HK-2 (cell line): ENCODE data around the gene RCAN1.

Experiments
- DNase-seq: peaks from one replicate; pipeline ENCODE4 v3.0.0-alpha.2; 2018; ENCODE audit not compliant: unreplicated experiment

The RCAN1 gene

DNA sequence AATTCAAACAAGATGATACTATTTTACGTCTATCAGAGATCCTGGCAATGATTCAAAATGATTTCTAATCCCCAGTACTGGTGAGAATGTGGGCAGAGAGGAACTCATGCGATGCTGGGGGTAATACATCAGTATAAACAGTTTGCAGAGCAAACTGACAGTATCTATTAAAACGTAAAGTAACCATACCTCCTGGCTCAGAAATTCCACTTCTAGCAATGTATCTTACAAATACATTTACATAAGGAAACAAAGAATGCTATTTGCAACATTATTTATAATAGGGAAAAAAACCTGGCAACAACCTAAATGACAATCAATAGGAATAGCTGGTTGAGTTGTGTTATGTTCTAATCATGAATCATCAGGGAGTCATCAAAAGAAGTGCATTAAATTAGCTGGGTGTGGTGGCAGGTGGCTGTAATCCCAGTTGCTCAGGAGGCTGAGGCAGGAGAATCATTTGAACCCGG is 15.9 kb downstream of the RCAN1 start:
- no peak for DNase-seq

DNA sequence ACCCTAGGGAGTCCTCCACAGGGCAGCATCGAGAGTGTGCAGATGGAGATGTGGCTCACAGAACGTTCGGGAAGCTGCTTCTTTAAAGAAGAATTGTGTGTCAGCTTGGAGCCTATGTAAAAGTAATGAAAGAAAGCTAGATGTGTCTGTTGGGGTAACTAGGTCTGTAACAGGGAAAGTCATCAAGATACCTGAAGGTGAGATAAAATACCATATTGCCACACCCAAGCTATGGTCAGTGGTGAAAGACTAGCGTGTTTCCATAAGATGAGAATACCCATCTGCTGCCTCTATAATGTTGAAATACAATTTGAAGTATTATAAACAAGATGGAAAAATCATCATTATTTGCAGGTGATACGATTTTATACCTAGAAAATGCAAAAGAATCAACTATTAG is 17.5 kb downstream of the RCAN1 start:
- no peak for DNase-seq

DNA sequence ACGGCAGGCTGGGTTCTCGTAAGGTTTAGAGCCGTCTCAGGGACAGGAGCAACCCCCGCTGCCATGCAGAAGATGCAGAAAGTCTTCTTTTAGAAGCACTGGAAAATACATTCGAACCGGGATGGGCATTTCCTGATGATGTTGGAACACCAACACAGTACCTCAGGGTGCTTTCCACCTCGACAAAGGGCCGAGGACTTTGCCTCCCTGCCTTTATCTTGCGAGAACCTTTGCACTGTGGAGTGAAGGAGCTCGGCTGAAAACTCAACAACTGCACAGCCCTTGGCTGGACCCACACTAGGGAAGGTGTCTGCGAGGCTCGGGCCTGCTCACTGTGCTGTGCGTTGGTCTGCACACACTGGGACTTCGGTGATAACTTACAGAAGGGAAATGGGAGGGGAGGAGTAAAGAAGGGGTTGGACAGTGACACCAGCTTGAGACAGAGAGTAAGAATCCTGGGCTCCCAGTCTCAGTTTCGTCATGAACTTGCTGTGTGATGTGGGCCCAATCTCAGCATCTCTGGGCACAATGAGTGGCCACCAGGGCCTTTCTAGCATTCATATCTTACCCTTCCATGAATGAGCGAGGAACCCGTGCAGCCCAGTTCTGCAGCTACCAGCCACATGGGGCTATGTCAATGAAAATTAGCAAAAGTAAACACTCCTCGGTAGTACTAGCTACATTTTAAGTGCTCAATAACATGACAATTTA is 18.2 kb downstream of the RCAN1 start:
- no peak for DNase-seq

DNA sequence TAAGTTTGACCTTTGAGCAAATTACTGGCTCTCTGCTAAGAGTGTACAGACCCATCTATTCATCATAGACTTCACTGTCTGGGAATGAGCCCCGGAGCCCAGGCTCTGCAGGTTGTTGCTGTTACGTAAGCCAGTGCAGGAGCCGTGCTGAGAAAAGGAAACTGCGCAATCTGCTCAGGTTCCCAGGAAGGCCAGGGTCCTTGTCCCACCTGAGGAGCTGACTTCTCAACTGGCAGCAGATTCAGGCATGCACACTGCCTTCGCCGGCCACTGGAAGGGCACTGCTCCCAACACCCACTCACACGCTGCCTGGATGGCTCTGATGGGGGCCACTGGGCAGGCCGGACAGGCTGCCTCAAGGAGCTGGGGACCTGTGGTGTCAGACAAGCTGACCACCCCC is 19.5 kb downstream of the RCAN1 start:
- no peak for DNase-seq

DNA sequence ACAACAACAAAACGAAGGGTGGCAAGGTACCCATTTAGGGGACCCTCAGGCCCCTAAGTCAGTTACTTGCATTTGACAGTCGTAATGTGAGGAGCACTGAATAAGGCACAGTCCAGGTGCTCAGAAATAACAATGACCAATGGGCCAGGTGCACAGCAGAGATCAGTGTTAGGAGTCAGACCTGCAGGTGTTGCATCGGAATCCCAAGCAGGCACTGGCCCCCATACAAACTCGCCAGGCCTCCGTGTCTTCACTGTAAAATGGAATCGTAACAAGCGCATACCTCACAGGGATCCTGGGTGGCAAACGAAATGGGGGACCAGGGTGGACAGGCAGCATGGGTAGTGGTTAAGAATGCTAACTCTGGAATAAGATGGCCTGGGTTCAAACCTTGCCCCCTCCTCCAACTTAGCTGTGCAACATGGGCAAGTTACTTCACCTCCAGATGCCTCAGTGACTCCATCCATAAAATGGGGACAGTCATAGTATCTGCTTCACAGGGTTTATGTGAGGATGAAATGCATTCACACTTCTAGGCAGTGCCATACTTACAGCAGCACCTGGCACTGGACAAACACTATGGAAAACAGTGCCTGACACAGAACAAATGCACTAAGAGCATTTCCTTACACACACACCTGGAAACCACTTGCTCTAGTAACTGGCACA is 20.2 kb downstream of the RCAN1 start:
- DNase-seq = no peak

DNA sequence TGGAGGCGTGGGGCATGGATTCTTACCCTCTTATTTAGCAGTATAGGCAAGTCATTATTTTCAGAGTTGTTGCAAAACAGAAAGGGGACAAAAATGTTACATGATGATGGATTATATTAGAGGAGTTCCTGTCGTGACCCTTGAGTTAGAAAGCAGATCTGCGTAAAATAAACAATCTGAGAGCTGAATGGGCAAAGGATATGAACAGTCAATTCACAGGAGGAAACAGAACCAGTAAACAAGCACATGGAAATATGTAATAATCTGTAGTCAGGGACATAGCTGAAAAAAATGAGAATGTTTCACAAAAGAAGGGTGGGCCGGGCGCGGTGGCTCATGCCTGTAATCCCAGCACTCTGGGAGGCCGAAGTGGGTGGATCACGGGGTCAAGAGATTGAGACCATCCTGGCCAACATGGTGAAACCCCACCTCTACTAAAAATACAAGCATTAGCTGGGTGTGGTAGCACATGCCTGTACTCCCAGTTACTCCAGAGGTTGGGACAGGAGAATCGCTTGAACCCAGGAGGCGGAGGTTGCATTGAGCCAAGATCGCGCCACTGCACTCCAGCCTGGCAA is 20.9 kb downstream of the RCAN1 start:
- DNase-seq = no peak

DNA sequence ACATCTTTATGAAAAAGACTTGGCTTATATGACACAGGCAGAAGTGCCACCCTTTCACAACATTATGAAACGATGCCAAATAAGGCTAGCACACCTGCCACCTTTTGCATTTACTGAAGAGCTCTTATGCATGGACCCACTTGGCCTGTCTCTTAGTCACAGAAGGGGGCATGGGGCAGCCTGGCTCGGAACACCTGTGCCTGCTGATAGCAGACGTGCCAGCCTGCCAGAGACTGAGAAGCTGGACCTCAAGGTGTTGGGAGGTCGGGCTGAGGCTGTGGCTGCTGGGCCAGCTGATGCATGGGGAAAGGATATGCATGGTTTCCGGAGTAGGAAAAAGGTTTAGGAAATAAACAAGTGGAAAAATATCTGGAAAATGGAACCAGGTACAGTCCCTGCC is 21.5 kb downstream of the RCAN1 start:
- no peak for DNase-seq

DNA sequence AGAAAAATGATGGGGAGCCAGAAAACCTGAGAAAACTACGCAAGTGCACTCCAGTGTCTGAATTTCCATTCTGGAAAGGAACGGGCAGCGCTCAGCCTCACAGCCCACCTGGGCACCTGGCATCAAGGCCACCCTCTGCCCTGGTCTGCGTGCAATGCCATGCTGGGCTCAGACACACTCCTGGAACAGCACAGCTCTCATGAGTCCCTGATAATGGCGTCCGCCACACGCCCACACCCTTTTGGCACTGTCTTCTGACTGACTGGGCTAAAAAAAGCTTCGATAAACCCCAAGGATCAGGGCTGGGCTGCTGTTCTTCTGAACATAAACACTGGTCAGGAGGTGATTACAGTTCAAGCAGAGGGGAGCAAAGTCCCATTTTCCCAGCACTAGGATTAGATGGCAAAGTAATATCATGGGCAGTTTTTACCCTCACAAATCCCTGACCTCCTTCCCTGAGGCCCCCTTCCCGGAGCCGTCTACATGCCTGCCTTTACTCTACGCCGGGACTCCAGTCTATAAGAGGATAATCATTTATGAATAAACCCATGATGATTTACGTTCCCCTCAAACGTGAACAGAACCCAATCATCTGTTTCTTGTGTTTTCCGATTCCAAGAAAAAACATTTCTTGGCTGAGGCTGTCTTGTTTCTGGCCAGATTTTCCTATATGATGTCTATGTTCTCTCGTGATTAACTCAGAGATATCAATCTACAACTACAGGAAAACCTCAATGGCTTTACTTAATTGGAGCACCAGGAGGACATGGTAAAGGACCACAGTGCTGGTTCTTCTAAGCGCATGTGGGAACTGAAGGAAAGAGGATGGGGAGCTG is 22.6 kb downstream of the RCAN1 start:
- DNase-seq = no peak

DNA sequence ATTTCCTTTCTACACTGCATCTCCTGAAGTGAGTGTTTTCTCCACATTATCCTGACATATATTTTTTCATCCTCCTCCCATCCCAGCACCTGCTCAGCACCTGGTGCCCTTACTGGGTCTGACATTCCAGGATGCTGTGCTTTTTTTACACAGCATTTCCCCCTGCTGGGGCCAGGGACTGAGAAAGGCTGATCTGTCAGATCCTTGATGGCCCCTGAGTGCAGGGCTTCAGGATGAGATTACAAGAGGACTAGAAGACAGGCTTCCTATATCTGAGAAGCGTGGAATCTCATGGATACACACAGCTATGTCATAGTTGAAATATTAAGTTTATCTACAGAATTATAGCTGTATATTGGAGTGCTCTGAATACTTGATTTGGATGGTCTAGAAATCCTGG is 24.4 kb downstream of the RCAN1 start:
- no peak for DNase-seq

DNA sequence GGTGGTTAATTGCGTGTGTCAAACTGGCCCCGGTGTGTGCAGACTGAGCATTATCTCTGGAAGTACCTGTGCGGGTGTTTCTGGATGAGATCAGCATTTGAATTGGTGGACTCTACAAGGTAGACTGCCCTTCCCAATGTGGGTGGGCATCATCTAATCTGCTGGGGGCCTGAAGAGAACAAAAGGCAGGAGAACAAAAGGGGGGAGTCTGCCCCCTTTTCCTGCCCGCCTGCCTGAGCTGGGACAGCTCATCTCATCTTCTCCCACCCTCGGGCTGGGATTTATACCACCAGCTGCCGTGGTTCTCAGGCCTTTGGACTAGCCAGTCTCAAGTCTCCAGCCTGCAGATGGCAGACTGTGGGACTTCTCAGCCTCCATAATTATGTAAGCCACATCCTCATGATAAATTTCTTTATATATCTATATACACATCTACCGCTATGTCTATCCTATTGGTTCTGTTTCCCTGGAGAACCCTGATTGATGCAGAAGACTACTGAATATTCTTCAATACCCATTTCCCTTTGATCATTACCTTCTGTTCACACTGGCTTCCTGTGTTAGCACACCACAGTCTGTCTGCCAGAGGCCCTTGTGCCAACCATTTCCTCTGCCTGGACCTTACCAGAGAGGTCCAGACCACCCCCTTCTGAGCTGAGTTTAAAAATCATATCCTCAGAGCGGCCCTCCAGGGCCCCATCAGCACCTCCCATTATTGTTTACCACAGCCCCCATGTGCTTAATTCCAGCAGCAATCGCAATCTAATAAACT is 25.2 kb downstream of the RCAN1 start:
- no peak for DNase-seq

DNA sequence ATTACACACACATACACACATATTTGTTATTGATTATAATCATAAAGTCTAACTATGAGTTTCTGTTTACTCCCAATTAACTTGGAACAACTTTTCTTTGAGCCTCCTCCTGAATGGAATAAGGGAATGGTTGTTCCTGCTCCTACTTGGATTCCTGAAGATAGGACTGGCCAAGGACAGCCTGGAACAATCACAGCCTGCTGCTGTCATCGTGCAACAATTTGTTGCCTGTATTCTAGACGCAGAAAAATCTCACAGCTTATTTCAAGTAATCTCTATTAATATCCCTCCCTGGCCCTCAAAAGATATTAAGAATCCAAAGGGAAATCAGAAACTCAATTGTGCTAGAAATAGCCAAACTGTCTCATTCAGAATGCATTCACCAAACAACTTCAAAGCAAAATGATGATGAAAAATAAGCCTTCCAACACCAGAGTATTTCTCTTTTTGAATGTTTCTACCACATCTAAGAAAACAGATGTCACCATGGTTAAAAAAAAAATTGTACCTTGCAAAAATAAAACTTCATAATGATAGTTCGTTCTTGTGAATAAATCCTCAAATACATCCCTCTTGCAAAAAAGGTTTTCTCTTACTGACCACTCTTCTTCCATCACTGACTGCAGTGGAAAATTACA is 30.9 kb downstream of the RCAN1 start:
- no peak for DNase-seq

DNA sequence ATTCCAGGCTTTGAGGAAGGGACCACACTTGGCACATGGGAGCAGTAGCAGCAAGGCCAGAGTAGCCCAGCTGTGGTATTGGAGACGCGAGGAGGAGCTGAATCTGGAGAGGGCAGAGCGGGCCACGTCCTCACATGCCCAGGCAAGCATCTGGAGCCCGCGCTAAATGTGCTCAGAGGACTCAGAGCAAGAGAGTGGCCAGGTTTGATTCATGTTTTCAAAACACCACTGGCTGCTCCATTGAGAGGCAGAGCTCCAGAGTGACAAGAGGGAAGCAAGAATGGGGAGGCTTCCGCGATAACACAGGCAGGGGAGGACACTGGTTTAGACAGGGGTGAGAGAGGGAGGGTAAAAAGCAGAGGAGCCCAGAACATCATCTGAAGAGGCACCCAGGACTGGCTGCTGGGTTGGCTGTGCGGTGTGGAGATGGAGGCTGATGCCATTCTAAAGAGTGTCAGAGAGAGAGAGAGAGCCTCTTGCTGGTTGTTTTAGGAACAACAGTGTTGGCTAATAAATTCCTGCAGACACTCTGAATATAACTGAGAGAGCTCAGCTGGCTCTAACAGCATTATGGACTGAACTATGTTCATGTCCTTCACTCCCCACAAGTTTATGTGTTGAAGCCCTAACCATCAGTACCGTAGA is 32.3 kb downstream of the RCAN1 start:
- no peak for DNase-seq

DNA sequence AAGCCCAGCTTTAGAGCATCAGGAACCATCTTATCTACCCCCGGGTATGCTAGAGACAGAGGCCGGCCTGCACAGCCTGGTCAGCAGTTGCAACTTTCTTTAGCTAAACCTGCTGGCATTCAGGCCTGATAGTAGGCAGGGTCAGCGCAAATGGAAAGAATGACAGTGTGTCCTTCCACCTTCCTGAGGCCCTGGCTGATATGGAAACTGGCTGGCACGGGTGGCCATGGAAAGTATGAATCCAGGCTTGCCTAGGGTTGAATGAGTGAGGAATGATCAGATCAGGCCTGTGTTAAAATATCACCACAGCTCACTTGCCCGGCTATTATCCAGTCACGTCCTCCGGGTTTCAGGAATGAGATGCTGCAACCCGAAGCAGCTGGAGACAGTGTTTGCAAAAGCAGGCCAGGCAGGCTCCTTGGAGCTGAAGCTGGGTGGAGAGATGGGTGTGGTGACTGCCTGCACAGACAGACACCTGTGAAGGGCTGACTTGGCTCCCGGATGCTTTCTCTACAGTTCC is 34.7 kb downstream of the RCAN1 start:
- no peak for DNase-seq

DNA sequence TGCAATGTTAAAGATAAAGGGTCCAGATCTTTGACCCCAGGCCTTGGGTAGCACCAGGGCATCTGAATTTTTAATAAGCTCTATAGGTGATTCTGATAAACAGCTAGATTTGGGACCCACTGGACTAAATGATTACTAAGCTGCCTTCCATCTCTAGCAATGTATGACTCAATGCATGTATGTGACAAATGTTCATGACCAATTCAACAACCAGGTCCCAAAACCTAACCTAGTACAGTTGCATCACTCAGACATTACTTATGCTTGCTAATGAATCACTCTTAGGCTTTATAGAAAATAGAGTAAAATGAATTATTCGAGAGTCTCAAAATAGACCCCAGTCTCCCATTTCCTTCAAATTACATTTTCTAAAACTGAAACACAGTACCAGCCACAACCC is 35.5 kb downstream of the RCAN1 start:
- no peak for DNase-seq

DNA sequence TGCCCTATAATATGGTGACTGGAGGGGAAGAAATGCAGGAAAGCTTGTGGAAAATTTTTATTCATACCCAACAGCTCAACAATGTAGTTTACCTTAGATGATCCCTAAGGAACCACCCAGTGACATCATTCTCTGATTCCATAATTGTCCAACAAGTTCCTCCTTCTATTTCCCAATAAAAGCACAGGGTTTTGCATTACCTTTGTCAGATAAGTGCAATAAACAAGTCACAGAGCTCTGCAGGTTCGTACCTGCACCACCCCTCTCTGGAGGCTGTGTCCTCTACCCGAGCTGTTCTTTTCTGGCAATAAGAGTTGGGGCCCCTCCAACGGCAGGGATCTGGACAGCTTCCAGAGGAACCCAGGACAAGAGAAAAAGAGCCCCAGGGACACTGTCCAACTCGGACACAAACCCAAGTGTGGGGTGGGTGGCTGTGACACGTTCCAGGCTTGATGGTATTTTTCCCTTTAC is 38.8 kb downstream of the RCAN1 start:
- no peak for DNase-seq

DNA sequence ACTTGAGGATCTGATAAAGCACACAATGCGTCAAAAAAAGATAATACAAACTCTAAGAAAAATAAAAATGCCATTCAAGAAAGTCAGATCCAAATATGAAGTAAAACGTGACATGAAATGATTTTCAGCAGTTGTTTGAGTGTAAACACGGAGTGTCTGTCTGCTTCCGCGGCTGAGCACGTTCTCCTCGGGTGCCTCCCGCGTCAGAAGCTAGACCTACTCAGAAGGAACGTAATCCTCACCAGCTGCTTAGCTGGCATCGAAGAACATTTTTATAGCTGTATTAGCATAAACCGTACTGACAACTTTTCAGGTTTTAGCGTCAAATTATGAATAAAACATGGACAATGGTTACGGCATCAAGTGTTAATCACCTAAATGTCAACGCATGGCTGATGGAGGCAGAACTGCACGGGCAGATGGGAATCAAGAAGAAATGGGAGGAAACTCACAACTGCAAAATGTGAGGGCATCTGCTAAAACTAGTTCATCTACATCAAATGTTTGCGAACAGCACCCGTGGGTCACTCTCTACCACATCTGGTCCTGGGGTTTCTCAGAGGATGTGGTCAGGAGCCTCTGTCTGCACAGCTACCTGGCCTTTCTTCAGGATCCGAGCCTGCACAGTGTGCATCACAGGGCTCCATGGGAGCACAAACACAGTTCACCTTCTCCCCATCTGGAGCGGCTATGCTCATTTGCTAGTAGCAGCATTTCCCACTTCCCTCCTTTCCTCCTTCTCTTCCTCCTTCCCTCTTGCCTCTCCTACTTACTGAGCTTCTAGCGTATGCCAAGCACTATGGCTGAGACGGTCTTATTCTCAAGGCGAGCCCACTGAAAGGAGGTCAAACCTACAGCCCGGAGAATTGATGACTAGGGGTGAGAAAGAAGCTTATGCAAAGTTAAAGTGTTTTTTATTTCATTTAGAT is 40.0 kb downstream of the RCAN1 start:
- DNase-seq = no peak

DNA sequence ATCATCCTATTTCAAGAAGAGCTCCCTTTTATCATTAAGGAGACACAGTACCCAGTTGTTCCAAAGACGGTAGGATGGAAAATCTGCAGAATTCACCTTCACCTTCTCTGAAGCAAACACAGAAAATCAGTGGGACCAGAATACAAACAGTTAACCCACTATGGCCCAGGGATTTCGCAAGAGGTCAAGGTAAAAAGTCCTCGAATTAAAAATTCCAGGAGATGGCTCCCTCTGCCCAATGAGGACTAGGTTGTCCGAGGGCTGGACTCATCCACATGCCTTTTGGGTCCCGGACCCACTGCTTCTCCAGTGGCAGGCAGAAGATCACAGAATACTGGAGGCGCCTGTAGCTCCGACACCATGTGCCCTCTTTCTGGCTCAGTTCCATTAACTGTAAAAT is 42.9 kb downstream of the RCAN1 start:
- DNase-seq = no peak

DNA sequence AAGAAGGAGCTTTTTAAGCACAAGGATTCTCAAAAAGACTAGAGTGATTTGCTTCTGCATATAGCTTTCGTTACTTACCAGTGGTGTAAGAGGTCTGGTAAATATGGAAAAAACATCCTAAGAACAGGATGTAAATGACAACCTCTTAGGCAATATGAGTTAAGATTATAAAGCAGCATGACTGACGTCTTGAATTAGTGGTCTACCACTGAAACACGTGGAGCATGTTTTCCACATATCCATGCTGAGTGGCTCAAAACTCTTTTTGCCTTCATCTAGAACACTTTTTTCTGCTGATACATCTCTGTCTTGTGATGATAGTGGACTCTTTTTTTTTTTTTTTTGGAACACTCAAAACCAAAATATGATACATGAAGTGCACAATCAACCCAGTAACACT is 44.6 kb downstream of the RCAN1 start:
- no peak for DNase-seq

DNA sequence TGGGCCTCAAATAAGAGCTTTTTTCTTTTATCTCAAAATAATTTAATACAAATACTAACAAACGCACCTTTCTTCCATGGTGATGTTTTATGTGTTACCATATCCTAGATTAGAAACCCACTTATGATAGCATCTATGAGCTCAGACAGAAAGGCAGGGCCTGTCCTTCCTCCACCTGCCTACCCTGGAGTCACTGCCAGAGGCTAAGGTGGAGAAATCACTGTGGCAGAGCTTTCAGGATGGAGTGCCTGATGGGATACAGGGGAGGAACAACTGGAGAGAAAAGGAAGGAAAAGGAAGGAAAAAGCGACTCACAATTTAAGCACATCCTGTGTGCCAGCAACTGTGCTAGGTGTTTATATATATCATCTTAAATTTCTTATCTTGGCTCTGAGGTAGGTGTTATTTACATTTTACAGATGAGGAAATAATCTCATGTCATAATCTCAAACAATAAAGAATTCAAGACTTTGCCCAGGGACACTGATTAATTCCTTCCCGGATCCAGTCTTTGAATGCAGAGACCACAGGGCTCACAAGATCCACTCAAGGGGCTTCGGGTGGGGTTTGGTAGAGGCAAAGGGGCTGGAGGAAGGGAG is 45.4 kb downstream of the RCAN1 start:
- DNase-seq = no peak
